Measurements from ENCODE around the gene LMF1. TPM values are rescaled to one million over a fixed set of nuclear protein-coding genes. Genes with fewer than 3 reads are reported as not detected.

LMF1 gene
- total and polyA plus RNA-seq, 9 of the 15 experiments (the other 6 are each of a cell fraction or from before 2014, with no cell fraction given): 0.11 to 1.6 (median 0.55) TPM; not detected in 1

- Histone ChIP-seq H3K9ac (ENCODE audit: insufficient read depth in 1 of 2, low read depth in 2 of 2, low read length in 2 of 2) (no peak overlapping the region), H3K9me3 (replicated peaks; ENCODE audit: control insufficient read depth, insufficient read depth, low read depth, low read length) (no peaks in the 10 kb centered on the region), H3K27ac (ENCODE audit: extremely low read depth, low read depth, low read length) (no peak overlapping the region), H3K27me3 (ENCODE audit: control insufficient read depth in 2 of 2, insufficient read depth in 2 of 2, low read length in 2 of 2) (peaks cover 38 to 92% of the 10 kb centered on the region in 2 experiments; a peak in 4 of 5 replicates), H3K79me2 (ENCODE audit: control insufficient read depth, insufficient read depth, low read length) (no peaks in the 10 kb centered on the region), H3K9me1 (ENCODE audit: control insufficient read depth, insufficient read depth, low read length) (no peaks in the 10 kb centered on the region), H2AFZ (ENCODE audit: low read depth, low read length) (no peak overlapping the region), H3K36me3 (ENCODE audit: control insufficient read depth, insufficient read depth, low read length) (no peaks in the 10 kb centered on the region), H3K4me2 (ENCODE audit: insufficient read depth, low read length) (no peak overlapping the region), H3K4me3 (no peak overlapping the region), H3K4me1 (replicated peaks in 1 of 2; ENCODE audit: control insufficient read depth in 2 of 2, insufficient read depth in 2 of 2, low read length in 2 of 2) (peaks cover 0 to 41% of the 10 kb centered on the region in 2 experiments; a peak in 2 of 5 replicates), H4K20me1 (replicated peaks; ENCODE audit: control insufficient read depth, insufficient read depth, low read length) (peaks cover 30% of the 10 kb centered on the region)
- WGBS (ENCODE audit: insufficient coverage, low coverage, missing lambda C conversion rate): 3% methylated on average over 12 of the region's 14 CpGs
- ChIA-PET POLR2A (no interaction called here), CTCF (ENCODE audit: low intra/inter-chr PET ratio) (no interaction called here)
- intact Hi-C loops (cut with micrococcal nuclease) (no loop called here), in situ Hi-C loops (cut with MboI) (no loop called here)
- TF ChIP-seq ZBTB33 (CRISPR knock-in tag; IDR thresholded peaks at IDR 0.05) (no peak), ATF3 (IDR thresholded peaks at IDR 0.05) (no peak), ATF3 (CRISPR knock-in tag; conservative IDR thresholded peaks at IDR 0.05) (no peak), ZNF609 (CRISPR knock-in tag; IDR thresholded peaks at IDR 0.05; ENCODE audit: borderline replicate concordance) (no peak), RAD21 (CRISPR knock-in tag; conservative IDR thresholded peaks at IDR 0.05 in 1 of 2, IDR thresholded peaks at IDR 0.05 in 1 of 2) (no peak), TRIM28 (IDR thresholded peaks at IDR 0.05) (no peak)
- BruUV-seq (replicated peaks): no TSS peak
- no peak for FAIRE-seq
- no peak for DNase-seq (ENCODE audit: extremely low read depth in 1 of 4, low spot score in 3 of 4)
- ATAC-seq: no peak
Measured at GRCh38 chr16:897701-898100, 73.1 kb downstream of the LMF1 start.

Measured in K562 (cell line).